Urinary bladder (tissue), 4 donors: ENCODE measurements around the gene MYL11. TPM values are rescaled to one million over a fixed set of nuclear protein-coding genes. Genes with fewer than 3 reads are reported as not detected.

ENCODE experiments used
- DNase-seq: peaks from one replicate; pipeline ENCODE4 v3.0.0-alpha.2; 2015; ENCODE audit errors: extremely low spot score
- H3K27ac ChIP-seq: one replicate; pipeline ENCODE4 v1.5.1; 2013; ENCODE audit warnings: low read depth, mild to moderate bottlenecking, moderate library complexity
- H3K36me3 ChIP-seq: one replicate; pipeline ENCODE4 v1.6.1; 2013; ENCODE audit warnings: mild to moderate bottlenecking, moderate library complexity; ENCODE audit not compliant: insufficient read depth
- H3K4me1 ChIP-seq: one replicate; pipeline ENCODE4 v1.6.1; 2013; ENCODE audit warnings: mild to moderate bottlenecking, moderate library complexity; ENCODE audit not compliant: insufficient read depth
- H3K4me3 ChIP-seq: one replicate; pipeline ENCODE4 v1.5.1; 2013; ENCODE audit warnings: low read depth, low read length
- WGBS: extraction: QIAGEN DNeasy Blood & Tissue Kit; methylation state at CpG from one replicate; pipeline ENCODE4 v1.1.7; 2013; 5-methylcytosine and 5-hydroxymethylcytosine counted together
- polyA plus RNA-seq: library from polyadenylated mRNA; stranded (reverse); fragments of 200-250 nt; gene quantifications from one replicate; pipeline ENCODE4 v1.2.3, GENCODE V29; 2013
- total RNA-seq: library from RNA; depleted of rRNA; stranded (reverse); fragments of >200 nt; gene quantifications from one replicate; pipeline ENCODE4 v1.2.3, GENCODE V29; 2014
- donor health status: healthy with polysubstance abuse.
- donor health status: healthy.

MYL11 gene
- total and polyA plus RNA-seq, 2 donors = 1.4 to 165 TPM

DNA sequence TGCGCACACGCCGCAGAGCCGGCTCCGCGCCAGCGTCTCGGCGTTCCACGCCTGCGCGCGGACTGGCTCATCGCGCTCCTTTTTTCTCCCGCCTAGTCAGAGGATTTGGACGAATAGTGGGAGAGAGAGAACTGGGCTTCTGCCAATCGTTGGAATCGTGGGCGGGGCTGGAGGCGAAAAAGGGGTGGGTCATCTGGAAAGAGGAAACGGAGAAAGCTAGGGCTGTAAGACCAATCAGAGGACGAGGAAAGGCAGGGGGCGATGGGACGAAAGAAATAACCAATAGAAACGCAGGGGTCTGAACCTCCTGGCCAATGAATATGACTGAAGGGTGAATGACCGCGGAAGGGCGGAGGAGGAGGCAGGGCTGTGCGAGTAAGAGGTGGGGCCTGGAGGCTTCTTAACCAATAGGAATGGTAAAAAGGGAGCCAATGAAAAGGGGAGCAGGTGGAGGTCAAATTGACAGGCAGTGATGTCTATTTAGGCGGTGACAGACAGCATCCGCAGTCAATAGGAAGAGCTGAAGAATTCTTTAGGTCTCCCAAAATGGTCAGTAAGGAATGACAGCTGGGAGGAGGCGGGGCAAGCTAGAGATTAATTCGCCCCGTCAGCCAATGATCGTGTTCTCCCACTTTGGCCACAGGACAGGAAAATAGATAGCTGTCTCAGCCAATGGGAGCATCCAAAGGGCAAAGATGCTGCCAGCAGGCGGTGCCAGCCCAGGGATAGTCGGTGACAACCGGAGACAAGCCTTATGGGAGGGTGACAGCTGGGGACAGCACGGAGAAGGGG lies 4.0 kb upstream of the MYL11 start, which contains the start of gene TBC1D10B:
Gene TBC1D10B (minus strand): TSS at position 39 of the 792 bp plus-strand sequence. CDS start 311 bp downstream, outside the sequence.
- under 1% methylated on average over 40 of the region's 40 CpGs for WGBS
- peak within 1 kb of the TSS; percentile 94 for H3K4me3 ChIP-seq
- H3K27ac ChIP-seq = peak within 1 kb of the TSS; percentile 66
- H3K36me3 ChIP-seq = no peaks in the 10 kb centered on the region
- no peaks in the 10 kb centered on the region for H3K4me1 ChIP-seq
- DNase-seq = peak; percentile 100

DNA sequence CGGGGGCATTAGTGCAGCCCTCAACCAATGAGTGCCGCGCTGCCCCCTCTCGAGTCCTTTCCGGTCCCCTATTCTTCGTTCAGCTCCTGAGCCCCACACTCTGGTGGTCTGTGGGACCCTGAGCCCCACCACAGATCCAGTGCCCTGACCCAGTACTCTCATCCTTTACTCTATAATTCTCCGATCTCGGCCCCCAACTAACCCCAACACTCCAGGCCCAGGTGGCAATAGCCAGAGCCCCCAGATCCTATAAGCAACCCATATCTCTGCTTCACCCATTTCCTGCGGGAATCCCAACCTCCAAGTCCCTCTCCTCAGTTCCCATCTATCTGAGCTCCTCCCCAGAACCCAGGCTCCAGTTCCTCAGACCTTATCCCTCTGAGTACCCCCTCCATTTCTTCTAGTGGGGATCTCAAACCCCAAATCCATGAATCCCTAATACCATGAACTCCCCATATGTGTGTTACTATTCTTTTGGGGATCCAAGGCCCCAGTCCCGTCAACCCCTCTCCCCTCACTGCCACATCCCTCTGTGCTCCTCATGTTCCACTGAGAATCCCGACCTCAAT lies 3.3 kb upstream of the MYL11 start:
- Histone ChIP-seq H3K4me3 (no peak overlapping the region), H3K36me3 (no peaks in the 10 kb centered on the region), H3K27ac (peak overlapping the region; percentile 66), H3K4me1 (no peaks in the 10 kb centered on the region)
- no peak for DNase-seq
- 19% methylated on average over 11 of the region's 11 CpGs for WGBS

DNA sequence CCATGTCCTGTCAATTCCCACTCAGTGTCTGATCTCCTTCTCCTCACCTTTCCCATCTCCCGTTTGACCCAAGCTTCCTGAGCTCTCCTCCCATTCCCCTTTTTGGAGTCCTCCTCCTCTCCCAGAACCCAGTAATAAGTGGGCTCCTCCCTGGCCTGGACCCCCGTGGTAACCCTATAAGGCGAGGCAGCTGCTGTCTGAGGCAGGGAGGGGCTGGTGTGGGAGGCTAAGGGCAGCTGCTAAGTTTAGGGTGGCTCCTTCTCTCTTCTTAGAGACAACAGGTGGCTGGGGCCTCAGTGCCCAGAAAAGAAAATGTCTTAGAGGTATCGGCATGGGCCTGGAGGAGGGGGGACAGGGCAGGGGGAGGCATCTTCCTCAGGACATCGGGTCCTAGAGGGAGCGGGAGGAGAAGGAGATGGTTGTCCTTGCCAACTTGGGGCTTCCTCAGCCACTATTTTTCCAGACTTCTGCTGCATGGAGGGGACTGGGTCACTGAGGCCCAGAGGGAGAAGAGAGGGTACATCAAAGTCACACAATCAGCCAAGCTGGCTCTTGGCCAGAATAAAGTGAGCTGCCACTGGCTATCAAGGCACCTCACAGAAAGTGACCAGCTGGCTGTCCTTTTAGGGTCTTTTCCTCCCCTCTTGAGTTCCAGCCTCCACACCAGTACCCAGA lies 2.4 kb upstream of the MYL11 start:
- Histone ChIP-seq H3K4me3 (no peak overlapping the region), H3K36me3 (no peaks in the 10 kb centered on the region), H3K27ac (no peak overlapping the region), H3K4me1 (no peaks in the 10 kb centered on the region)
- DNase-seq = no peak
- 73% methylated on average over 6 of the region's 6 CpGs for WGBS

DNA sequence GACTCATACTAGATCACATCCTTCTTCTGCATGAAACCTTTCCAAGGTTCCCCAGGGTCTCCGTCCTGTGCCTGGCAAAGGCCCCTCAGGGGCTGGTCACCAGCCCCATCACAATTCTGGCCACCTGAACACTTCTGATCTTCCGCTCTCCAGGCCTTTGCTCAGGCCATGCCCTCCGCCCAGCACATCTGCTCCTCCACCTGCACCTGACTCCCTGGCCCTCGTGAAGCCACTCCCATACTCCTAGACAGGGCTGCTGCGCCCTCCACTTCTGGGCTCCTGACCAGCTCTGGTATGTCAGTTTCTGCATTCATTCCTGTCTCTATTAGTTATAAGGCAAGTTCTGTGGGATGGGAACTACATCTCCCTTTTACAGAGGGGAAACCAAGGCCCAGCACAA lies 1.9 kb upstream of the MYL11 start:
- DNase-seq = no peak
- no peaks in the 10 kb centered on the region for H3K4me1 ChIP-seq
- WGBS = 93% methylated on average over 5 of the region's 5 CpGs

DNA sequence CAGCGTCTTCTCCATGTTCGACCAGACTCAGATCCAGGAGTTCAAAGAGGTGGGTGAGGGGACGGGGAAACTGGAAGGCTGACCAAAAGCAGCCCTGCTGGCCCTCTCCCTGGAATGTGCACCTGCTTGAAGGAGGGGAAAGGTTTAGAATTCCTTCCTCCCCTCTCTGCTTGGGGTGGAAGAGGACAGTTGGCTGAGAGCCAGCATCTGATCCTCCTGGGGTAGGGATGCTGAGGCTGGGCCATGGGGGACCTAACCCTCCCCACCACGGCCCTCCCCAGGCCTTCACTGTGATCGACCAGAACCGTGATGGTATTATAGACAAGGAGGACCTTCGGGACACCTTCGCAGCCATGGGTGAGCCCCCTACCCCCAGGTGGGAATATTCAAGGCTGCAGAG lies 1.3 kb downstream of the MYL11 start:
- DNase-seq = no peak
- Histone ChIP-seq H3K4me3 (no peak overlapping the region), H3K4me1 (peaks cover 2% of the 10 kb centered on the region), H3K36me3 (no peaks in the 10 kb centered on the region), H3K27ac (no peak overlapping the region)
- 91% methylated on average over 8 of the region's 8 CpGs for WGBS

More for the DNA sequence above, 1.9 kb upstream of the MYL11 start:
- no peak overlapping the region for H3K27ac ChIP-seq
- no peaks in the 10 kb centered on the region for H3K36me3 ChIP-seq
- H3K4me3 ChIP-seq = no peak overlapping the region

DNA sequence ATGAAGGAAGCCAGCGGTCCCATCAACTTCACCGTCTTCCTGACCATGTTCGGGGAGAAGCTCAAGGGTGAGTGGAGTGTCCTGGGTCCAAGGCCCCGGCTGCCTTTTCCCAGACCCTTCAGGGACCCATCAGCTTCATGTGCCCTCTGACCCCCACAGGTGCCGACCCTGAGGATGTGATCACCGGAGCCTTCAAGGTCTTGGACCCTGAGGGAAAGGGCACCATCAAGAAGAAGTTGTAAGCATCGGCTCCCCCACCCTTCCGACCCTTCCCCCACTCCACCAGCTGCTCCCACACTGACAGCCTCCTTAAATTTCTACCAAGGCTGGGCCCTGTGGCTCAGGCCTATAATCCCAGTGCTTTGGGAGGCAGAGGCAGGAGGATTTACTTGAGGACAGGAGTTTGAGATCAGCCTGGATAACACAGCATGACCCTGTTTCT lies 1.9 kb downstream of the MYL11 start:
- H3K4me1 ChIP-seq = peaks cover 2% of the 10 kb centered on the region
- H3K4me3 ChIP-seq = no peak overlapping the region
- 95% methylated on average over 8 of the region's 8 CpGs for WGBS
- DNase-seq = no peak
- H3K36me3 ChIP-seq = no peaks in the 10 kb centered on the region
- H3K27ac ChIP-seq = no peak overlapping the region

DNA sequence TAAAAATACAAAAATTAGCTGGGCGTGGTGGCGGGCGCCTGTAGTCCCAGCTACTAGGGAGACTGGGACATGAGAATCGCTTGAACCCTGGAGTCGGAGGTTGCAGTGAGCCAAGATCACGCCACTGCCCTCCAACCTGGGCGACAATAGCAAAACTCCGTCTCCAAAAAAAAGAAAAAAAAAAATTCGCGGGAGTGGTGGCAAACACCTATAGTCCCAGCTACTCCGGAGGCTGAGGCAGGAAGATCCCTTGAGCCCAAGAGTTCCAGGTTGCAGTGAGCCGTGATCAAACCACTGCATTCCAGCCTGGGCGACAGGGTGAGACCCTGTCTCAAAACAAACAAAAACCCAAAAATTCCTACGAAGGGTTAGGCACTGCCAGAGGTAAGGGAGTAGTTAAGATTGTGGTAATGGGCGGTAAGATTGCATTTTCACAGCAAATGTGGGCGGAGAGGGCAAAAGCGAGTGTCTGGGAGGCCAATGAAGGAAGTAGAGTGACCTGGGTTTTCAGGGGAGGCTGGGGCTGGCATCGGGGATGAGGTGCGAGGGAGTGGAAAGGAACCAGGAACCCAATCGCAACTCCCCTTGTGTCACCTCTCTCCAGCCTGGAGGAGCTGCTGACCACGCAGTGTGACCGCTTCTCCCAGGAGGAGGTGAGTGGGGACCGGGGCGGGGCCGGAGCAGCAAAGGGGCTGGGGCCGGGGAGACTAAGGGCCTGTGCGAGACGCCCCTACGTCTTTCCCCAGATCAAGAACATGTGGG lies 2.6 kb downstream of the MYL11 start:
- peak overlapping the region; percentile 99 for H3K27ac ChIP-seq
- H3K4me3 ChIP-seq = peak overlapping the region; percentile 51
- WGBS = 37% methylated on average over 29 of the region's 29 CpGs
- H3K4me1 ChIP-seq = peaks cover 2% of the 10 kb centered on the region
- DNase-seq = no peak
- H3K36me3 ChIP-seq = no peaks in the 10 kb centered on the region

DNA sequence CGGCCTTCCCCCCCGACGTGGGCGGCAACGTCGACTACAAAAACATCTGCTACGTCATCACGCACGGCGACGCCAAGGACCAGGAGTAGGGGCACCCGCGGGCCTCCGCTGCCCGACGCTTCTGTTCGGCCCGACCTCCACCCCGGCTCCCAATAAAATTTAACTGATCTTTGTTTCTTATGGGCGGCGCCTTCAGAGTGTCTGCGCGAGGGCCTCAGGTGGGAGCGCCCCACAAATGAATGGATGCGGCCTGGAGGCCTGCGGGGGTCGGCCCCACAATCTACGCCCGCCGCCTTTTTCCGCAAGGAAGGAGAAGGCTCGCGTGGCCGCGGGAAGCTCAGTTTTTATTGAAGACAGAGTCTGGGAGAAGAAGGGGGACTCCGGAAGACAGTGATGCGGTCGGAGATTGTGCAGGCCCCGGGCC lies 3.2 kb downstream of the MYL11 start:
- peak; percentile 78 for DNase-seq
- Histone ChIP-seq H3K36me3 (no peaks in the 10 kb centered on the region), H3K4me1 (peaks cover 2% of the 10 kb centered on the region), H3K4me3 (peak overlapping the region; percentile 51), H3K27ac (peak overlapping the region; percentile 99)
- under 1% methylated on average over 39 of the region's 39 CpGs for WGBS

DNA sequence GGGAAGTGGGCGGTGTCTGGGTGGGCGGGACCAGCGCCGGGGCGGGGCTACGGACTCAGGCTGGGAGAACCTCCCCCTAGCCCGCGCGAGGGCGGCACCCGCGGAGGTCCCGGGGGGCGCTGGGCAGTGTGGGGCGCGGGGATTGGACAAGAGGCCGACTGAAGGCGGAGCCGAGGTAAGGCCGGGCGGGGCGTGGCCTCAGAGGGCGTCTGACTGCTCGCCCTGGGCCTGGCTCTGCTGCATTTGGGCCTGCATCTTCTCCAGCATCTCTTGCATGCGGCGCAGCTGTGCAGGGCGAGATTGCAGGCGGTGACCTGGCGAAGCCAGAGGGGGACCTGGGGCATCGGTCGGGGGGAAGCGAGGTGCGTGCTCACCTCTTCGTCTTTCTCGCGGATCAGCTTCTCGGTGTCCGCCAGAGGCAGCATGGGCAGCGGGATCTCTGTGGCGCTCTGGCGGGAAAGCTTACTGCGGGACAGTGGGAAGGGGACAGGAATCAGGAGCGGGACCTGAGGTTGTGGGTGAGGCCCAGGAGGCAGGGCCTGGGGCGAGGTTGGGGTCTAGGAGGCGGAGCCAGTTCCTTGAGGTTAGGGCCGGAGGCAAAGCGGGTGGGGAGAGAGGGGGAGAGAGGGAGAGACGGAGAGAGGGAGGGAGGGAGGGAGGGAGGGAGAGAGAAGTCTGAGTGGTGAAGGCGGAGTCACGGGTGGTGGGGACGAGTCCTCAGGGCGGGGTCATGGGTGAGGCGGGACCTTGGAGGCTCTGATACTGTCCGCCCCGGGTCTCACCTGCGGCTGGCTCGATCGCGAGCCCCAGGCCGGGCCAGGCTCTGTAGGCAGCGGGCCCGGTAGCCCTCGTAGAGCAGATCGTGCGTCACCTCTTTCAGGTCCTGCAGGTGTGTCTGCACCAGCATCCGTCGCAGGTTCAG lies 3.9 kb downstream of the MYL11 start:
- WGBS = under 1% methylated on average over 67 of the region's 67 CpGs
- H3K4me1 ChIP-seq = peaks cover 2% of the 10 kb centered on the region
- H3K27ac ChIP-seq = peak overlapping the region; percentile 73
- no peaks in the 10 kb centered on the region for H3K36me3 ChIP-seq
- peak overlapping the region; percentile 51 for H3K4me3 ChIP-seq
- peak; percentile 92 for DNase-seq

DNA sequence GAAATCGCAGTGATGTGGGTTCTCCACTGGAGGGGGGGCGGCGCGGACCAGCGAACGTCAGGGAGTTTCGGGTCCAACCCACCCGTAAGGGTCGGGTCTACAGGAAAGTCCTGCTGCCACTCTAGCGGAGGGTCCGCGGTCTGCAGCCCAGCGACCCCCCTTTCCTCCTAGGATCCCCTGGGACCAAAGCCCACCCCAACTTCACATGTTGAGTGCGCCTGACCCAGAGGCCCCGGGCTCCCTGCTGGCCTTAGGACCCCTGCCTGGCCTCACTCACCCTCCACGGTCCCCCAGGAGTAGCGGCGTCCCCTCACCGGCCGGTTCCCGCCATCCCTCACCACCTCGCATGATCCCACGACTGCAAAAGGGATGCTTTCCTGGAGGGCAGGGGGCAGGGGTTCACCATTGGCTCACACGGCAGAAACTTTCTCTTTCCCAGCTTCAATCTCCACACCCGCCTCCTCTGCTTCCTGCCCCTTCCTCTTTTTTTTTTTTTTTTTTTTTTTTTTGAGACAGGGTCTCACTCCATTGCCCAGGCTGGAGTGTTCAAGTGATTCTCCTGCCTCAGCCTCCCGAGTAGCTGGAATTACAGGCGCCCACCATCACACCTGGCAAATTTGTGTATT lies 4.7 kb downstream of the MYL11 start:
- peak overlapping the region; percentile 53 for H3K27ac ChIP-seq
- no peaks in the 10 kb centered on the region for H3K36me3 ChIP-seq
- peak overlapping the region; percentile 51 for H3K4me3 ChIP-seq
- no peak for DNase-seq
- 26% methylated on average over 27 of the region's 27 CpGs for WGBS
- peaks cover 2% of the 10 kb centered on the region for H3K4me1 ChIP-seq

DNA sequence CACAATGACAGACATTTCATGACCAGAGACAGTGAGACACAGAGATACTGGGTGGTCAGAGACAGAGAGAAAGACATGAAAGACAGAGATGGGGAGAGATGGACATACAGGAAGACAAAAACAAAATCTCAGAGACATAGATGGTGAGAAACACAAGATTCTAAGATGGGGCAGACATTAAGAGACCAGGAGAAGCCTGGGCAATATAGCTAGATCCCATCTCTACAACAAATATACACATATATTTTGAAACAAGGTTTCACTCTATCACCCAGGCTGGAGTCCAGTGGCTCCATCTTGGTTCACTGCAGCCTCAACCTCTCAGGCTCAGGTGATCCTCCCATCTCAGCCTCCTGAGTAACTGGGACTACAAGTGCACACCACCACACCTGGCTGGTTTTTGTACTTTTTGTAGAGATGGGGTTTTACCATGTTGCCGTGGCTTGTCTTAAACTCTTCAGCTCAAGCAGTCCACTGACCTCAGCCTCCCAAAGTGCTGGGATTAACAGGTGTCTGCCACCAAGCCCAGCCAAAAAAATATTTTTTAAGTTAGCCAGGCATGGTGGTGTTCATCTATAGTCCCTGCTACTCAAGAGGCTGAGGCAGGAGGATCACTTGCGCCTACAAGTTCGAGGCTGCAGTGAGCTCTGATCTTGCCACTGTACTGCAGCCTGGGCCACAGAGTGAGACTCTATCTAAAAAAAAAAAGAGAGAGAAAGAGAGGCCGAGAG lies 5.6 kb downstream of the MYL11 start:
- Histone ChIP-seq H3K36me3 (no peaks in the 10 kb centered on the region), H3K4me1 (peaks cover 2% of the 10 kb centered on the region), H3K4me3 (no peak overlapping the region), H3K27ac (no peak overlapping the region)
- DNase-seq = no peak
- 86% methylated on average over 4 of the region's 4 CpGs for WGBS

DNA sequence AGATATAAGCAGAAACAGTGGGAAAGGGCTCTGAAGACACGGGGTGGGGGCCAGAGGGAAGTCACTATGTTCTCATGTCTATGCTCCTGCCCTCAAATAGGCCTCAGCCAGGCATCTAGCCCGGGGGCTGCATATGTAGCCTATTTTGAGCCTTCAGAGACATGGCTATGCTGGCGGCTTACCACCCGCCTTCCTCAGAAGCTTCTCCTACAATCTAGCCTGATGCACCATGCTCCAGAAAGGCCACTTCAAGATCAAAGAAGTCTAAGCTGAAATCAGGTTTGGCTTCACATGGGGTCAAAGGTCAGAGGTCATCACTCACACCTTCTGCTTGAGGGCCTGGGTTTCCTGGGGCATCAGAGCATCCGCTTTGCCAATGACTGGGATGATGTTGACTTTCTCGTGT lies 6.2 kb downstream of the MYL11 start:
- WGBS = 78% methylated on average over 6 of the region's 6 CpGs
- H3K36me3 ChIP-seq = no peaks in the 10 kb centered on the region
- no peak overlapping the region for H3K27ac ChIP-seq
- no peak for DNase-seq
- H3K4me1 ChIP-seq = peaks cover 2% of the 10 kb centered on the region
- H3K4me3 ChIP-seq = no peak overlapping the region
